OCI-LY1 (cell line): ENCODE measurements around the gene CD200.

ENCODE experiments used
- H2AFZ ChIP-seq: fragments of 200-600 bp; sonication (generic), shearing (Covaris generic); 2 replicates; pipeline ENCODE4 v1.6.0; 2014; ENCODE audit warnings: antibody characterized with exemption, mild to moderate bottlenecking, low read length
- H3F3A ChIP-seq: fragments of 200-600 bp; sonication (generic), shearing (Covaris generic); 2 replicates; pipeline ENCODE4 v1.6.0; 2014; ENCODE audit warnings: mild to moderate bottlenecking, antibody characterized with exemption, low read length, moderate library complexity; ENCODE audit not compliant: insufficient read depth
- H3K27ac ChIP-seq: fragments of 200-600 bp; sonication (generic); 2 replicates; pipeline ENCODE4 v1.5.1; 2014; ENCODE audit warnings: low read length, mixed run types, mild to moderate bottlenecking, low read depth; ENCODE audit not compliant: poor library complexity, severe bottlenecking
- H3K27me3 ChIP-seq: fragments of 200-600 bp; sonication (generic); 2 replicates; pipeline ENCODE4 v1.6.0; 2014; ENCODE audit warnings: antibody characterized with exemption, mild to moderate bottlenecking, low read length, moderate library complexity; ENCODE audit not compliant: insufficient read depth
- H3K36me3 ChIP-seq: fragments of 200-600 bp; sonication (generic); 2 replicates; pipeline ENCODE4 v1.6.1; 2014; ENCODE audit warnings: mild to moderate bottlenecking, antibody characterized with exemption, low read length, moderate library complexity, mixed read lengths; ENCODE audit not compliant: insufficient read depth
- H3K4me1 ChIP-seq: fragments of 200-600 bp; sonication (generic); 2 replicates; pipeline ENCODE4 v1.5.1; 2014; ENCODE audit warnings: mild to moderate bottlenecking, low read length, moderate library complexity; ENCODE audit not compliant: insufficient read depth, severe bottlenecking
- H3K4me2 ChIP-seq: fragments of 200-600 bp; sonication (generic), shearing (Covaris generic); 2 replicates; pipeline ENCODE4 v1.6.1; 2014; ENCODE audit warnings: low read length
- H3K4me3 ChIP-seq: fragments of 200-600 bp; sonication (generic); 2 replicates; pipeline ENCODE4 v1.5.1; 2014; ENCODE audit warnings: low read length, low read depth, mild to moderate bottlenecking, mixed read lengths; ENCODE audit not compliant: poor library complexity, severe bottlenecking
- H3K79me2 ChIP-seq: fragments of 200-600 bp; shearing (Covaris generic); 2 replicates; pipeline ENCODE4 v1.6.1; 2016; ENCODE audit warnings: mixed run types, low read length, mixed read lengths; ENCODE audit not compliant: insufficient read depth
- H3K9ac ChIP-seq: fragments of 200-600 bp; sonication (generic), shearing (Covaris generic); 2 replicates; pipeline ENCODE4 v1.6.1; 2014; ENCODE audit warnings: mild to moderate bottlenecking, low read length, mixed read lengths
- H3K9me2 ChIP-seq: fragments of 200-600 bp; sonication (generic), shearing (Covaris generic); 2 replicates; pipeline ENCODE4 v1.6.1; 2014; ENCODE audit warnings: low read depth, mild to moderate bottlenecking, low read length, mixed read lengths
- H3K9me3 ChIP-seq: fragments of 200-600 bp; shearing (Covaris generic); 2 replicates; pipeline ENCODE4 v1.6.1; 2014; ENCODE audit warnings: low read length, mixed read lengths
- H4K20me1 ChIP-seq: fragments of 200-600 bp; sonication (generic), shearing (Covaris generic); 2 replicates; pipeline ENCODE4 v1.6.0; 2016; ENCODE audit warnings: mild to moderate bottlenecking, low read length; ENCODE audit not compliant: insufficient read depth
- CTCF ChIP-seq: fragments of 200-600 bp; sonication (generic), shearing (Covaris generic); IDR thresholded peaks from 2 replicates; pipeline ENCODE4 v1.5.1; 2017; ENCODE audit warnings: mild to moderate bottlenecking, antibody characterized with exemption, low read length, moderate library complexity, mixed read lengths
- EZH2 ChIP-seq: fragments of 200-600 bp; sonication (generic), shearing (Covaris generic); IDR thresholded peaks from 2 replicates; pipeline ENCODE4 v1.8.0; 2017; ENCODE audit warnings: borderline replicate concordance, mixed run types, mild to moderate bottlenecking, antibody characterized with exemption, low read length, moderate library complexity, mixed read lengths

Gene CD200

GRCh38 chr3:112373924-112374323 is 41.0 kb downstream of the CD200 start:
- Histone ChIP-seq H3K4me1 (no peaks in the 10 kb centered on the region), H3K4me2 (no peak overlapping the region), H2AFZ (no peak overlapping the region)

DNA sequence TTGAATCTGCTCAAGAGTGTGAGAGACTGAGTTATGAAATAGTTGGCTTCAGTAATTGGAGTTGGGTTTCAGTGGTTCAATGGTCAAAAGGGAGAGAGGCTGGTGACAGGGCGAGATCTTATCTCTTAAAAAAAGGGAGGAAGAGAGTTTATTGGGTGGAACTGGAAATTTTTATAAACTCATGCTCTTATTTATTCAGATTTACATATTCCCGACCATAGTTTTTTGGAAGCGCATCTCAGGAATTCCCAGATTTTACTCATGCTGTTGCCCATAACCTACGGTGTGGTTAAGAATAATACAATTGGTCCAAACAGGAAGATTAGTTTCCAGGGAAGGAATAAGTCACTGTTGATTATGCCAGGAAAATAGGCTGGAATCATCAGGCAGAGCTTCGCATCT is 41.4 kb downstream of the CD200 start:
- H3F3A ChIP-seq, result no peaks in the 10 kb centered on the region
- no peak overlapping the region for H3K9ac ChIP-seq
- H3K4me1 ChIP-seq, result no peaks in the 10 kb centered on the region
- no peak overlapping the region for H3K4me3 ChIP-seq
- H4K20me1 ChIP-seq, result no peaks in the 10 kb centered on the region
- no peaks in the 10 kb centered on the region for H3K79me2 ChIP-seq
- H3K27ac ChIP-seq, result no peak overlapping the region
- H3K27me3 ChIP-seq, result no peaks in the 10 kb centered on the region
- TF ChIP-seq CTCF (no peak), EZH2 (no peak)
- no peak overlapping the region for H3K4me2 ChIP-seq
- no peaks in the 10 kb centered on the region for H3K9me2 ChIP-seq
- H2AFZ ChIP-seq, result no peak overlapping the region
- no peaks in the 10 kb centered on the region for H3K9me3 ChIP-seq
- no peaks in the 10 kb centered on the region for H3K36me3 ChIP-seq

More at GRCh38 chr3:112373924-112374323, 41.0 kb downstream of the CD200 start:
- no peak overlapping the region for H3K9ac ChIP-seq
- H3K9me2 ChIP-seq, result no peaks in the 10 kb centered on the region
- H3F3A ChIP-seq, result no peaks in the 10 kb centered on the region
- no peaks in the 10 kb centered on the region for H4K20me1 ChIP-seq
- no peaks in the 10 kb centered on the region for H3K36me3 ChIP-seq
- no peak overlapping the region for H3K27ac ChIP-seq
- H3K4me3 ChIP-seq, result no peak overlapping the region
- no peaks in the 10 kb centered on the region for H3K9me3 ChIP-seq
- no peak for TF ChIP-seq CTCF
- no peak for TF ChIP-seq EZH2
- H3K79me2 ChIP-seq, result no peaks in the 10 kb centered on the region
- no peaks in the 10 kb centered on the region for H3K27me3 ChIP-seq

GRCh38 chr3:112375117-112375516 is 42.2 kb downstream of the CD200 start:
- Histone ChIP-seq H3K36me3 (no peaks in the 10 kb centered on the region), H3K9ac (no peak overlapping the region), H3K9me2 (no peaks in the 10 kb centered on the region), H3K79me2 (no peaks in the 10 kb centered on the region), H3K4me2 (no peak overlapping the region), H3K4me3 (no peak overlapping the region), H3K9me3 (no peaks in the 10 kb centered on the region), H3K4me1 (no peaks in the 10 kb centered on the region), H4K20me1 (no peaks in the 10 kb centered on the region), H3F3A (no peaks in the 10 kb centered on the region), H3K27ac (no peak overlapping the region), H2AFZ (no peak overlapping the region), H3K27me3 (no peaks in the 10 kb centered on the region)
- no peak for TF ChIP-seq EZH2
- no peak for TF ChIP-seq CTCF
